HL-60/S4 treated with retinoic acid at 250 ng/mL for 4 days and 3 days (cell line): Measurements from ENCODE around the gene YPEL2.
"Not testable (repeated sequence)": the region's sequence is repeated elsewhere in the genome, so short reads cannot be mapped to it uniquely, and the experiment has no call there.

Experiments
- in situ Hi-C: fragments of 300-500 bp; cut with MboI; formaldehyde crosslinking; loops from 2 replicates; pipeline ENCODE4 v1.7.0; 2022; ENCODE audit warnings: low sequenced_read_pairs

Gene YPEL2

GRCh38 chr17:59401274-59401673 is 69.8 kb downstream of the YPEL2 start:
- in situ Hi-C loops: no loop called here

- in situ Hi-C loops: no loop called here
Measured at GRCh38 chr17:59401725-59402124, 70.3 kb downstream of the YPEL2 start.

GRCh38 chr17:59402760-59403159 is 71.3 kb downstream of the YPEL2 start:
- in situ Hi-C loops: no loop called here

DNA sequence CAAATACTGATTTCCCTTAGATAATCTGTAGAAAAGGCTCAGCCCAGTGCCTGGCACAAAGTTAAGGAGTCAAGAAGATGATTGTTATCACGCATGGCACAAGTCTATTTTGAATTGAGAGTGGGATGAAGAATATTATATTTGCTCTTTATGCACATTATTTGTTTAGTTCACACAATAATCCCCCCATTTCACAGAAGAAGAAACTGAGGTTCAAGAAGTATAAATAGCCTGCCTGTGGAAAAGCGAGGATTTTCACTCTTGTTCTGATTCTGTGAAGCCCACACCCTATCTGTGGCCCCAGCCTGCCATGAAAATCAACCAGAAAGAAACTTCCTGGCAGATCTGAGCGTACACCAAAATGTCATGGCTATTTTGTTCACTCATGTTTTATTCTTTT is 73.0 kb downstream of the YPEL2 start:
- in situ Hi-C loops: no loop called here

GRCh38 chr17:59405944-59406705 is 74.7 kb downstream of the YPEL2 start:
- in situ Hi-C loops: no loop called here

GRCh38 chr17:59406808-59407381 is 75.4 kb downstream of the YPEL2 start:
- in situ Hi-C loops: no loop called here

DNA sequence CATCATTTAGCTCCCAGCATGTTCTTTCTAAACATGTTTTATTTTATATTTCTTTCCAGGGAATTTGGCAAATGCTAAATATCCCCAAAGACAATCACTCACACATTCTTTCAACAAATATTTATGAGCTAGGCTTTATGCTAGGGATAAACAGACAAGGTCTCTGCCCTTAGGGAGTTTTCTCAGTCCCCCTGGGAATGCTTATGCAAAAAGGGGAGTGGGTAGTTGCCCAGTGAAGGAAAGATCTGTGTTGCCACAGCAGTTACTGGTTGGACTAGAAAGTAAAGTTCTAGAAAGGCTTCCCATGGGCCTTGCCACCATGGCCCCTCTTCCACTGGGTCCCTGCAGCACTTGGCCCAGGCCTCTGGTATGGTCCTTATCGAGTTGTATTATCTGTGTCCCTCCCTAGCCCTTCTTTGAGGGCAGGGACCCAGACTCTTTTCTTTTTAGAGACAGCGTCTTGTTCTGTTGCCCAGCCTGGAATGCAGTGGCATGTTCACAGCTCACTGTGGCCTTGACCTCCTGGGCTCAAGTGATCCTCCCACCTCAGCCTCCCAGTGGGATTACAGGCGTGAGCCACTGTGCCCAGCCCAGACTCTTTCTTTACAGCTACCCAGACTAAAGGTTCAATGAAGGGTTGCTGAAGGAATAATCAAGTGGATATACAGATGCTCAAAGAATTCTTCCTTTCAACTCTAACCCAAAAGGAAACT is 78.0 kb downstream of the YPEL2 start:
- in situ Hi-C loops: no loop called here

- in situ Hi-C loops: no loop called here
Measured at GRCh38 chr17:59410049-59410437, 78.6 kb downstream of the YPEL2 start.

DNA sequence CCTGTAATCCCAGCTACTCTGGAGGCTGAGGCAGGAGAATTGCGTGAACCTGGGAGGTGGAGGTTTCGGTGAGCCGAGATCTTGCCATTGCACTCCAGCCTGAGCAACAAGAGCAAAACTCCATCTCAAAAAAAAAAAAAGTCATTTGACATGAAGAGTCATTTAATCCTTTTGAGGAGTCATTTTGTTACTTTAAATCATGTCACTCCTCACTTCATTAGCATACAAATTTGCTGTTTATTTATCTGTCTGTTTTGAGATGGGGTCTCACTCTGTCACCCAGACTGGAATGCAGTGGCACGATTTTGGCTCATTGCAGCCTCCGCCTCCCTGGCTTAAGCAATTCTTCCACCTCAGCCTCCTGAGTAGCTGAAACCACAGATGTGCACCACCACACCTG is 81.0 kb downstream of the YPEL2 start:
- in situ Hi-C loops: not testable (repeated sequence)

GRCh38 chr17:59413014-59413766 is 81.7 kb downstream of the YPEL2 start:
- in situ Hi-C loops: no loop called here

- in situ Hi-C loops: no loop called here
Measured at GRCh38 chr17:59415397-59415796, 83.9 kb downstream of the YPEL2 start.

- in situ Hi-C loops: no loop called here
Measured at GRCh38 chr17:59416184-59416583, 84.7 kb downstream of the YPEL2 start.

GRCh38 chr17:59417452-59417851 is 86.0 kb downstream of the YPEL2 start:
- in situ Hi-C loops: no loop called here

DNA sequence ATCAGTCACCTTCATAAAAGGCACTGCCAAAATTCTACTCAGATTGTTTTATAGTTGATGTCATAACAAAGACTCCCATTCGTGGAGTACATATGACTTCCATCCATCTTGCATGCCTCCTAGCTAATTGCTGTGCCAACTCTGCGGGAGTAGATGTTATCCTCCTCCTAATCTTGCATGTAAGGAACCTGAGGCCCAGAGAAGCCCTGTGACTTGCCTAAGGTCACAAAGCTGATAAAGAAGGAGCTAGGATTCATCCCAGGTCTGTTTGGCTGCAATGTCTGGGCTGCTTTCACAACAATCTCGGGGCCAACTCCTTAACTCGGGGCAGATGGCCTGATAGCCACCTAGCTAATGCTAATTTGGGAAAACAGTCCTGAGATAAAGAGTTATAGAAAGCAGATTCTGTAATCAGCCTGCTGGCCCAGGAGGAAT is 87.3 kb downstream of the YPEL2 start:
- in situ Hi-C loops: no loop called here

DNA sequence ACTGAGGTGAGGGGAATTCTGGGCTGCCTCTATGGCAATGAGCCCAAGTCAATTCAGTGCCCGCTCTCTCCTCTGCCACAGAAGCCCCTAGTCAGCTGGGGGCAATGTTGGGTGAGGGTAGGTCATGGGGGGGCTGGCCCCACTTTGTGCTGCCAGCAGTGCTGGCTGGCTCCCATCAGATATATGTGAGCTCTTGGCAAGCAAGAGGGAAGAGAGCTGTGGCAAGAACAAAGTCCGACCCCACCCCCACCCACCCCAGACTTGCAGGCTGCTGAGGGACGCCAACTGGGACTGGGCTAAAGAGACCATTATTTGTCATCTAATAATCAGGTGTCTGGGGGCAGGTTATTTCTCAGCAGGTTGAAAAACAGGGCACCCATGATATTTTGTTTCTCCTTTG is 89.4 kb downstream of the YPEL2 start:
- in situ Hi-C loops: no loop called here

DNA sequence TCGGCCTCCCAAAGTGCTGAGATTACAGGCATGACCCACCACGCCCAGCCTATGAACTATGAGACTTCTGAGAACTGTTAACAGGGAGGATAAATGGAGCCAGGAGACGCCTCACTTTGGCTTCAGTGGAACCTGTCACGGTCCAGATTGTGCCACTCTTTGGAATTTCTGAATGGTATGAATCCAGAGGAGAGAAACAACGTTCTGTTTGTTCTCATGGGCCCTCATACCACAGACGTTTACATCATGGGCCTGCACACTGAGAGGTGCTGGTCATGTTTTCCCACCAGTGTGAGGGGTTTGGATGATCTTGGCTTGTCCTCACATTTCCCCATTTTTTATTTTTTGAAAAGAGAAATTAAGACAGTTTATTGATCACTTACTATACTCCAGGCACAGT is 90.3 kb downstream of the YPEL2 start:
- in situ Hi-C loops: no loop called here

DNA sequence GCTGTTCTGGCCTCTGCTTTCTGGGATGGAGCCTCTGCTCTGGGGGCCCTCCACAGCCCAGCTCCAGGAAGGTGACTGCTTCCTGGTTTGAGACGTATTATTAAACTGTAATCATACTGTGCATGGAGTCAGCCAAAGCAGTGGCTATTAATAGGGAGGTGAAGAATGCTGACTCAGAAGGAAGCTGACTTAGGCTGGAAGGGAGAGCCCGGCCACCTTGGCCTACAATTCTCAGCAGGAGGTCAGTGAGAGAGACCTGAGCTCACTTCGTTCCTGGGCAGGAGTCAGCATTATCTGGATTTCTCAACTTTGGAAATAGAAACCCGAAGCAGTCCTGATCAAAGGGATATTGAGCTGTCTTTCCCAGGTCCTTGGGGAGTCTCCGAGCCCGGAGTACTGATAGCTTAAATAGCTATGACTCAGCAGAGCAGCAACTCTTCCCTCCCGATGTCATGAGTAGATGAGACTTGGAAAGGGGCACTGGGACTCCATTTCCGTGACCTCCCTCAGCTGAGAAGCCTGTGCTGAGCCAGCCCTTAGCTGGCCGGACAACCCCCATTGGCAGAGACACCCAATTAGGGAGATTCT is 91.8 kb downstream of the YPEL2 start:
- in situ Hi-C loops: no loop called here

DNA sequence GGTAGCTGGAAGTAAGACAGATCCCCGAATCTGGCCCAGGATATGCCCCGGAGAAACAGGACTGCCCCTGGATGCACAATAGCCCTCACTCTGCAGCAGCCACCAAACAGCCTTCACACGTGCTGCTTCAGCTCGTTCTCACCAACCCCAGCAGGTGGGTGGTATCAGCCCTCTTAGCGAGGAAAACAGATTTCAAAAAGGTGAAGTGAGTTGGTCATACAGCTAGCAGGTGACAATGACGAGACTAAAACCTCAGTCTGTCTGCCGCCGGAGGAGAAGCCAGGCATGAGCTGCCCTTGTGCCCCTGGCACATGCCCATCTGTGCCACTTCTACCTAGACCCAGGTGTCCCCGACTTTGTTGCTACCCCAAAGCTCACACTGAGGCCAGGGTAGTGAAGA is 92.4 kb downstream of the YPEL2 start:
- in situ Hi-C loops: no loop called here

DNA sequence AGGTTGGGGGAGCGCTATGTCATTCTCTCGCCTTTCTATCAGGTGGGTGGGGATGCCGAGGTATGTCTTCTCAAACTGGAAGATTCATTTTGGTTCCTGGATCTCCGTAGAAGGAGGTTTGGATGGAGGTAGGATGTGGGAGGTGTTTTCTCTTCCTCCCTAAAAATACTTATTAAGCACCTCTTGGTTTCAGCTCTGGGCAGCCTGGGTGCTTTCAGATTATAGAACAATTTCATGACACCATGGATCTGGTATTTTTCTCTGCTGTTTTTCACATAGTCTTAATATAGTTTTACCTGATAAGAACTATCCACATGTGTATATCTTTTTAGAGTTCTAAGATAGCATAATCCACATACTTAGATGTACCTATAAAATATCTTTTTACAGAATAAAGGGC is 92.9 kb downstream of the YPEL2 start:
- in situ Hi-C loops: no loop called here

DNA sequence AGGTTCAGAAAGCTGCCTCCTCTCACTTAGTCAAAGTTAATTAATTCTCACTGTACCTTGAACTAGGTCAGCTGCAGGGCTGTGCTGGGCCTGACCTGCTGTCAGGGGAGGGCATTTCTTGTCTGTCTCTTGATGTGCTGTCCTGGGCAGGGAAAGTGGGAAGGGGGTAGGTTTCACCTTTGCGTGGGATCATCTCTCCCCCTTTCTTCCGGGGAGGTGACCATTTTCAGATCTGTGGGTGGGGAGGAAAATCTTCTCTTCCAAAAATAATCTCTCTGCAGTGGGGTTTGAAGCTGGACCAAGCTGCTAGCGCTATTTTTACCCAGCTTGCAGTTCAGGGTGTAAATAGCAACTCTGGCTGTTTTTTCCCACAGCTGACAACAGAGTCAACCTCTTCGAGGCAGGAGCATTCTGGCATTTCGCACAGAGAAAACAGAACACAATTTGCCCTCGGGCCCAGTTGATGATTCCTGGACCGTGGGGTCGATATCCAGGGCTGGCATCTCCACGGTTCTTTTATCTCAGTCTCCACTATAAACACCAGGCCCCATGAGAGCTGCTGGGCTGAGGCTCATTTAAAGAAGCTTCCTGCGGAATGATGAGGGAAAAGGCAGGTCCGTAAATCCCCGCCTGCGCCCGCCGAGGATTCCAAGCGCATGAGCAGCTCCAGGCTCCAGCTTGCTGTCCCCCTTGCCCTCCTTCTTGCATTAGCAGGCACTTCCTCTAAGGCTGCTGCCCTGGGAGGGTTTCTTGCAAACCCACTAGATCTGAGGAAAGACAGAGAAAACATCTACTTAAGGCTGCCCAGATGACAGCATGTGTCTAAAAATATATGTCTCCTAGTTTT is 93.9 kb downstream of the YPEL2 start:
- in situ Hi-C loops: no loop called here
